Astrocyte (in vitro differentiated cells and primary cell): ENCODE measurements around the gene CLEC16A. TPM values are rescaled to one million over a fixed set of nuclear protein-coding genes. Genes with fewer than 3 reads are reported as not detected.

Experiments
- DNase-seq: peaks from one replicate; pipeline ENCODE4 v3.0.0-alpha.2; 2010; ENCODE audit warnings: low read depth
- FAIRE-seq: peaks from 2 replicates; lab custom pipeline; 2011; peaks lifted over from hg19 to GRCh38; lab: Jason Lieb, UNC
- H2AFZ ChIP-seq: 2 replicates; pipeline ENCODE4 v1.6.0; 2012; ENCODE audit warnings: low read depth, low read length, inconsistent platforms
- H3K27ac ChIP-seq: 2 replicates; pipeline ENCODE4 v1.5.1; 2011; ENCODE audit warnings: low read depth, low read length, inconsistent platforms
- H3K27me3 ChIP-seq: 2 replicates; pipeline ENCODE4 v1.6.0; 2011; ENCODE audit warnings: low read length, inconsistent platforms; ENCODE audit not compliant: insufficient read depth
- H3K36me3 ChIP-seq: 2 replicates; pipeline ENCODE4 v1.5.1; 2011; ENCODE audit warnings: low read length, inconsistent platforms; ENCODE audit not compliant: insufficient read depth
- H3K4me1 ChIP-seq: 2 replicates; pipeline ENCODE4 v1.5.1; 2011; ENCODE audit warnings: low read length, inconsistent platforms; ENCODE audit not compliant: insufficient read depth
- H3K4me2 ChIP-seq: 2 replicates; pipeline ENCODE4 v1.6.0; 2012; ENCODE audit warnings: low read length, inconsistent platforms
- H3K4me3 ChIP-seq: 2 replicates; pipeline ENCODE4 v1.5.1; 2011; ENCODE audit warnings: low read depth, mild to moderate bottlenecking, low read length, inconsistent platforms; ENCODE audit not compliant: insufficient read depth
- H3K79me2 ChIP-seq: 2 replicates; pipeline ENCODE4 v1.6.0; 2012; ENCODE audit warnings: mild to moderate bottlenecking, low read length, inconsistent platforms; ENCODE audit not compliant: insufficient read depth
- H3K9ac ChIP-seq: 2 replicates; pipeline ENCODE4 v1.6.0; 2012; ENCODE audit warnings: mild to moderate bottlenecking, low read length, inconsistent platforms
- H3K9me3 ChIP-seq: 2 replicates; pipeline ENCODE4 v1.5.1; 2012; ENCODE audit warnings: low read depth, mild to moderate bottlenecking, low read length, inconsistent platforms; ENCODE audit not compliant: insufficient read depth
- H4K20me1 ChIP-seq: 2 replicates; pipeline ENCODE4 v1.6.0; 2012; ENCODE audit warnings: low read length, inconsistent platforms; ENCODE audit not compliant: insufficient read depth
- H3K27ac Mint-ChIP-seq: one replicate; pipeline ENCODE4 v1.8.0; 2021; ENCODE audit warnings: mild to moderate bottlenecking, mixed read lengths; ENCODE audit not compliant: unreplicated experiment
- H3K27me3 Mint-ChIP-seq: one replicate; pipeline ENCODE4 v1.8.0; 2021; ENCODE audit warnings: low read depth, mixed read lengths; ENCODE audit not compliant: unreplicated experiment
- H3K36me3 Mint-ChIP-seq: one replicate; pipeline ENCODE4 v1.8.0; 2021; ENCODE audit warnings: low read depth, mixed read lengths; ENCODE audit not compliant: unreplicated experiment
- H3K4me1 Mint-ChIP-seq: one replicate; pipeline ENCODE4 v1.8.0; 2021; ENCODE audit warnings: low read depth, mixed read lengths; ENCODE audit not compliant: unreplicated experiment
- H3K4me3 Mint-ChIP-seq: one replicate; pipeline ENCODE4 v1.8.0; 2021; ENCODE audit warnings: mild to moderate bottlenecking, moderate library complexity, mixed read lengths; ENCODE audit not compliant: unreplicated experiment
- H3K9me3 Mint-ChIP-seq: one replicate; pipeline ENCODE4 v1.8.0; 2021; ENCODE audit warnings: mild to moderate bottlenecking, mixed read lengths; ENCODE audit not compliant: unreplicated experiment
- CTCF ChIP-seq: IDR thresholded peaks from 2 replicates; pipeline ENCODE4 v1.5.1; 2011; ENCODE audit warnings: low read depth, mild to moderate bottlenecking, inconsistent platforms, low read length, moderate library complexity; ENCODE audit not compliant: insufficient read depth
- EZH2 ChIP-seq: IDR thresholded peaks from 2 replicates; pipeline ENCODE4 v1.6.1; 2012; ENCODE audit warnings: mild to moderate bottlenecking, low read length, inconsistent platforms; ENCODE audit not compliant: insufficient read depth
- total RNA-seq: library from RNA; stranded (reverse); gene quantifications from 2 replicates; pipeline ENCODE4 v1.2.1, GENCODE V29; 2021

Gene CLEC16A
- total RNA-seq, 1 donor from 2014 or later = 31.7 TPM

- Histone ChIP-seq H3K27ac (no peak overlapping the region), H3K79me2 (no peaks in the 10 kb centered on the region), H3K9me3 (no peaks in the 10 kb centered on the region), H3K4me3 (no peak overlapping the region), H2AFZ (no peak overlapping the region), H3K9ac (no peak overlapping the region), H3K36me3 (no peaks in the 10 kb centered on the region), H3K4me2 (peak overlapping the region; percentile 52), H3K27me3 (no peaks in the 10 kb centered on the region), H3K4me1 (peaks cover 44% of the 10 kb centered on the region), H4K20me1 (peaks cover 4% of the 10 kb centered on the region)
- H3K27me3 Mint-ChIP-seq = peaks cover under 1% of the 10 kb centered on the region
- no peak overlapping the region for H3K4me3 Mint-ChIP-seq
- H3K36me3 Mint-ChIP-seq = peaks cover 18% of the 10 kb centered on the region
- DNase-seq (no peak), FAIRE-seq (no peak)
- H3K9me3 Mint-ChIP-seq = no peaks in the 10 kb centered on the region
- H3K27ac Mint-ChIP-seq = no peak overlapping the region
- H3K4me1 Mint-ChIP-seq = peaks cover 47% of the 10 kb centered on the region
- no peak for TF ChIP-seq EZH2
- TF ChIP-seq CTCF = no peak
Measured at GRCh38 chr16:11136600-11136999, 192.2 kb downstream of the CLEC16A start.

GRCh38 chr16:11138022-11138768, 193.8 kb downstream of the CLEC16A start:
- FAIRE-seq = no peak
- peaks cover 17% of the 10 kb centered on the region for H3K36me3 Mint-ChIP-seq

More at GRCh38 chr16:11138022-11138768, 193.8 kb downstream of the CLEC16A start:
- Mint-ChIP-seq H3K27me3 (peaks cover 1% of the 10 kb centered on the region), H3K27ac (peak overlapping the region; percentile 81), H3K9me3 (no peaks in the 10 kb centered on the region), H3K4me1 (peaks cover 37% of the 10 kb centered on the region), H3K4me3 (no peak overlapping the region)
- Histone ChIP-seq H3K79me2 (no peaks in the 10 kb centered on the region), H3K27me3 (no peaks in the 10 kb centered on the region), H3K36me3 (no peaks in the 10 kb centered on the region), H2AFZ (no peak overlapping the region), H3K9me3 (no peaks in the 10 kb centered on the region), H3K4me3 (no peak overlapping the region), H4K20me1 (peaks cover 4% of the 10 kb centered on the region), H3K9ac (no peak overlapping the region), H3K4me2 (no peak overlapping the region), H3K27ac (no peak overlapping the region), H3K4me1 (peaks cover 44% of the 10 kb centered on the region)
- TF ChIP-seq EZH2 (no peak), CTCF (no peak)
- no peak for DNase-seq
